IMR-90 (cell line): ENCODE results near the gene MPZL3. TPM values are rescaled to one million over a fixed set of nuclear protein-coding genes. Genes with fewer than 3 reads are reported as not detected.

Experiments
- ATAC-seq: fragments of 200-7000 bp; cut with Tn5 transposase; 2 replicates; pipeline ENCODE4 v1.9.1; 2020; ENCODE audit warnings: low read depth, mild to moderate bottlenecking, moderate library complexity
- BruUV-seq: library from RNA; stranded (reverse); fragments of 400-500 nt; replicated peaks from 2 replicates; lab custom pipeline; 2021; lab: Mats Ljungman, UMichigan
- CTCF ChIA-PET: fragments of 300-600 bp; formaldehyde crosslinking; extraction: SDS; loops from one replicate; lab custom pipeline; 2021; ENCODE audit warnings: antibody characterized with exemption; lab: Yijun Ruan, JAX
- POLR2A ChIA-PET: fragments of 300-600 bp; sonication (Branson Sonifier 250); formaldehyde crosslinking; loops from one replicate; lab custom pipeline; 2022; ENCODE audit warnings: antibody characterized with exemption; ENCODE audit not compliant: unreplicated experiment; lab: Charles Lee
- DNase-seq: peaks from one replicate; pipeline ENCODE4 v3.0.0; 2013
- H2AFZ ChIP-seq: replicated peaks from 2 replicates; pipeline ENCODE3; 2013; ENCODE audit warnings: low read length, mild to moderate bottlenecking; ENCODE audit not compliant: poor library complexity
- H2AK5ac ChIP-seq: 2 replicates; pipeline ENCODE4 v1.6.1; 2013; ENCODE audit warnings: low read depth, low read length, inconsistent platforms
- H2AK9ac ChIP-seq: replicated peaks from 2 replicates; pipeline ENCODE3; 2013; ENCODE audit warnings: mild to moderate bottlenecking, low read depth, low read length, moderate library complexity; ENCODE audit not compliant: poor library complexity
- H2BK120ac ChIP-seq: 2 replicates; pipeline ENCODE4 v1.6.1; 2013; ENCODE audit warnings: low read depth, low read length, inconsistent platforms
- H2BK15ac ChIP-seq: 3 replicates; pipeline ENCODE4 v1.6.1; 2013; ENCODE audit warnings: low read depth, low read length, inconsistent platforms
- H2BK20ac ChIP-seq: 2 replicates; pipeline ENCODE4 v1.6.1; 2013; ENCODE audit warnings: low read depth, mild to moderate bottlenecking, inconsistent platforms, low read length, moderate library complexity
- H2BK5ac ChIP-seq: 2 replicates; pipeline ENCODE4 v1.6.1; 2013; ENCODE audit warnings: mild to moderate bottlenecking, low read depth, low read length, inconsistent platforms; ENCODE audit not compliant: poor library complexity, severe bottlenecking
- H3K14ac ChIP-seq: replicated peaks from 2 replicates; pipeline ENCODE4 v1.6.1; 2013; ENCODE audit warnings: low read depth, low read length, inconsistent platforms
- H3K18ac ChIP-seq: 2 replicates; pipeline ENCODE4 v1.6.1; 2013; ENCODE audit warnings: low read depth, low read length, control low read depth
- H3K23ac ChIP-seq: 2 replicates; pipeline ENCODE4 v1.6.1; 2013; ENCODE audit warnings: low read depth, low read length, inconsistent platforms
- H3K27ac ChIP-seq: 2 replicates; pipeline ENCODE4 v1.5.1; 2013; ENCODE audit warnings: mild to moderate bottlenecking, control low read depth, low read length; ENCODE audit not compliant: insufficient read depth
- H3K27me3 ChIP-seq: 2 replicates; pipeline ENCODE4 v1.6.1; 2013; ENCODE audit warnings: low read length; ENCODE audit not compliant: control insufficient read depth, insufficient read depth
- H3K36me3 ChIP-seq: 2 replicates; pipeline ENCODE4 v1.6.1; 2013; ENCODE audit warnings: low read length, mixed read lengths; ENCODE audit not compliant: control insufficient read depth, insufficient read depth
- H3K4ac ChIP-seq: 2 replicates; pipeline ENCODE4 v1.6.1; 2013; ENCODE audit warnings: low read depth, low read length, inconsistent platforms
- H3K4me1 ChIP-seq: 2 replicates; pipeline ENCODE4 v1.6.1; 2013; ENCODE audit warnings: low read length, mixed read lengths; ENCODE audit not compliant: control insufficient read depth, insufficient read depth
- H3K4me2 ChIP-seq: 2 replicates; pipeline ENCODE4 v1.6.1; 2013; ENCODE audit warnings: low read depth, mild to moderate bottlenecking, control low read depth, low read length, moderate library complexity
- H3K4me3 ChIP-seq: 2 replicates; pipeline ENCODE4 v1.5.1; 2013; ENCODE audit warnings: low read depth, mild to moderate bottlenecking, control low read depth, low read length, moderate library complexity; ENCODE audit not compliant: insufficient read depth
- H3K56ac ChIP-seq: 2 replicates; pipeline ENCODE4 v1.6.1; 2013; ENCODE audit warnings: low read length, inconsistent platforms; ENCODE audit not compliant: insufficient read depth; ENCODE audit errors: extremely low read depth
- H3K79me1 ChIP-seq, 2 experiments: 2 replicates each; pipeline ENCODE4 v1.6.1; 2013; ENCODE audit warnings: low read length in 2 of 2, inconsistent platforms in 1 of 2, low read depth in 1 of 2
- H3K9ac ChIP-seq: 2 replicates; pipeline ENCODE4 v1.6.1; 2013; ENCODE audit warnings: low read depth, low read length, control low read depth
- H3K9me1 ChIP-seq: 2 replicates; pipeline ENCODE4 v1.6.1; 2013; ENCODE audit warnings: low read length, inconsistent platforms; ENCODE audit not compliant: insufficient read depth
- H3K9me3 ChIP-seq: 2 replicates; pipeline ENCODE4 v1.6.1; 2013; ENCODE audit warnings: low read length; ENCODE audit not compliant: control insufficient read depth, insufficient read depth
- H4K20me1 ChIP-seq: 2 replicates; pipeline ENCODE4 v1.6.1; 2013; ENCODE audit warnings: low read length, inconsistent platforms; ENCODE audit not compliant: insufficient read depth
- H4K5ac ChIP-seq: 2 replicates; pipeline ENCODE4 v1.6.1; 2013; ENCODE audit warnings: mild to moderate bottlenecking, low read depth, low read length, control low read depth
- H4K8ac ChIP-seq, 2 experiments: 2 replicates each; pipeline ENCODE4 v1.6.1; 2013; ENCODE audit warnings: low read depth in 2 of 2, low read length in 2 of 2, control low read depth in 1 of 2, inconsistent platforms in 1 of 2
- H4K91ac ChIP-seq: 2 replicates; pipeline ENCODE4 v1.6.1; 2013; ENCODE audit warnings: low read depth, low read length, inconsistent platforms; ENCODE audit not compliant: insufficient read depth
- BHLHE40 ChIP-seq: fragments of 150-350 bp; IDR thresholded peaks from 2 replicates; pipeline ENCODE4 v1.6.1; 2016; ENCODE audit warnings: mild to moderate bottlenecking, low read depth, low read length
- CEBPB ChIP-seq: IDR thresholded peaks from 2 replicates; pipeline ENCODE4 v1.6.1; 2012; ENCODE audit warnings: low read depth, low read length, improper control_type of control experiment
- CHD1 ChIP-seq: IDR thresholded peaks from 2 replicates; pipeline ENCODE4 v1.6.1; 2012; ENCODE audit warnings: low read depth, low read length, improper control_type of control experiment
- FOS ChIP-seq: fragments of 150-350 bp; IDR thresholded peaks from 2 replicates; pipeline ENCODE4 v1.6.1; 2016; ENCODE audit warnings: low read depth, low read length
- MAFK ChIP-seq: IDR thresholded peaks from 2 replicates; pipeline ENCODE4 v1.6.1; 2012; ENCODE audit warnings: low read depth, low read length, improper control_type of control experiment
- MAZ ChIP-seq: IDR thresholded peaks from 2 replicates; pipeline ENCODE4 v1.6.1; 2012; ENCODE audit warnings: low read depth, mild to moderate bottlenecking, low read length, improper control_type of control experiment, moderate library complexity, borderline replicate concordance
- MXI1 ChIP-seq: IDR thresholded peaks from 2 replicates; pipeline ENCODE4 v1.6.1; 2012; ENCODE audit warnings: low read depth, mild to moderate bottlenecking, low read length, moderate library complexity, borderline replicate concordance
- NFE2L2 ChIP-seq: fragments of 150-350 bp; IDR thresholded peaks from 2 replicates; pipeline ENCODE4 v1.6.1; 2016; ENCODE audit warnings: low read depth, mild to moderate bottlenecking, low read length
- POLR2A ChIP-seq: IDR thresholded peaks from 2 replicates; pipeline ENCODE4 v1.6.1; 2012; ENCODE audit warnings: mild to moderate bottlenecking, low read depth, low read length
- RAD21 ChIP-seq: IDR thresholded peaks from 2 replicates; pipeline ENCODE4 v1.6.1; 2012; ENCODE audit warnings: low read length, improper control_type of control experiment
- RCOR1 ChIP-seq: IDR thresholded peaks from 2 replicates; pipeline ENCODE4 v1.6.1; 2012; ENCODE audit warnings: mild to moderate bottlenecking, low read length, improper control_type of control experiment; ENCODE audit not compliant: insufficient replicate concordance
- RFX5 ChIP-seq: IDR thresholded peaks from 2 replicates; pipeline ENCODE4 v1.8.0; 2012; ENCODE audit warnings: low read depth, mild to moderate bottlenecking, low read length, moderate library complexity
- SMC3 ChIP-seq: fragments of 150-350 bp; IDR thresholded peaks from 2 replicates; pipeline ENCODE4 v1.6.1; 2016; ENCODE audit warnings: low read depth, mild to moderate bottlenecking, antibody characterized with exemption, low read length, moderate library complexity
- WGBS, 2 experiments: methylation state at CpG; one replicate each; pipeline versions ENCODE4 v1.1.5 to v1.1.7; 2013; ENCODE audit warnings: missing lambda C conversion rate in 2 of 2; ENCODE audit not compliant: insufficient read length in 1 of 2; ENCODE audit errors: extremely low coverage in 2 of 2; 5-methylcytosine and 5-hydroxymethylcytosine counted together
- dilution Hi-C: fragments of 300-500 bp; cut with HindIII; formaldehyde crosslinking; loops from one replicate; pipeline ENCODE4 v1.14.3; 2018; ENCODE audit warnings: low sequenced_read_pairs; ENCODE audit not compliant: unreplicated experiment
- in situ Hi-C: fragments of 300-500 bp; cut with MboI; formaldehyde crosslinking; loops from 3 replicates; pipeline ENCODE4 v1.14.3; 2019; ENCODE audit warnings: low sequenced_read_pairs, inconsistent platforms, mixed read lengths
- intact Hi-C: fragments of 100-400 bp; cut with micrococcal nuclease; formaldehyde crosslinking; loops from 2 replicates; pipeline ENCODE4 v1.10.0; 2022
- polyA plus RNA-seq, 3 experiments: library from polyadenylated mRNA; depleted of rRNA; stranded (reverse); fragments of >200 nt; gene quantifications; 2 replicates each; pipeline ENCODE4 v1.2.3, GENCODE V29; 2012; ENCODE audit warnings: low replicate concordance in 1 of 3
- total RNA-seq: library from RNA; depleted of rRNA; stranded (reverse); fragments of >200 nt; gene quantifications from 2 replicates; pipeline ENCODE4 v1.2.3, GENCODE V29; 2012
- TF ChIP-seq, protein P1 (sequence below): fragments of 150-350 bp; IDR thresholded peaks from 2 replicates; pipeline ENCODE4 v1.6.1; 2016; ENCODE audit warnings: low read depth, mild to moderate bottlenecking, low read length, moderate library complexity, borderline replicate concordance
- TF ChIP-seq, protein P2 (sequence below): conservative IDR thresholded peaks from 2 replicates; pipeline ENCODE4 v1.5.1; 2012; ENCODE audit warnings: mild to moderate bottlenecking, low read depth, low read length, improper control_type of control experiment
- TF ChIP-seq, protein P3 (sequence below): fragments of 150-350 bp; IDR thresholded peaks from 2 replicates; pipeline ENCODE4 v1.6.1; 2017; ENCODE audit warnings: mild to moderate bottlenecking, antibody characterized with exemption, low read length, low read depth

Gene MPZL3
- total and polyA plus RNA-seq, 2 of the 4 experiments (the other 2 are of a cell fraction), result 0.15 to 0.36 TPM

DNA sequence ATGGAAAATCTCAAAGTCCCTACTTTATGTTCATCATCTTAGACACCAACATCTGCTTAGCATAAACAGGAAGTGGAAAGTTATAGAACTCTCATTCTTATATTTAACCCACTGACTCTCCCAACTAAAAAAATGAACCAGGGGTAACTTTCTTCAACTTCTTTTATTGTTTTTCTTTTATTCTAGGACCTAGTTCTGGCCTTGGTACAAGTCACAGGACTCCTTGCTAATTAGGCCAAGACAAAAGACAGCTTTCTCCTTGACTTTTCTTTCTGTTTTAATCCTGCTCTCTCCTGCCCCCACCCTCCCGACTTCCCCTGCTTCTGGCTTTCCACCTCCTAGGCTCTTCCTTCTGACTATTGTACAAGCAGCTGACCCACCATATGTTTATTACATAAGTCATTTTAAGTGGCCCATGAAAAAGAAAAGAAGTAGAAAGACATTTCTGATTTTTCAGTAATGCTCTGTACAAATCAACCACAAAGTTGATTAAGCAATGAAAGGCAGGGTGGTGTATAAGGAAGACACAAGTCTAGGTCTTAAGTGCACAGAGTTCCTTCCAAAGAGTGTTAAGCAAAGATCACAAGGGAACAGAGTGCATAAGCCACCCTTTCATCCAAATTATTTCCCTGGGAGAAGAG is 45.7 kb downstream of the MPZL3 start:
- ChIA-PET POLR2A (no interaction called here), CTCF (no interaction called here)
- Histone ChIP-seq H3K4me1 (no peaks in the 10 kb centered on the region), H2BK5ac (no peak overlapping the region), H3K4ac (no peak overlapping the region), H2AK5ac (no peak overlapping the region), H2BK20ac (no peak overlapping the region), H3K36me3 (no peaks in the 10 kb centered on the region), H4K5ac (no peak overlapping the region), H4K91ac (no peak overlapping the region), H3K18ac (no peak overlapping the region), H3K9ac (no peak overlapping the region), H4K8ac (no peak overlapping the region), H3K56ac (no peak overlapping the region), H3K4me2 (no peak overlapping the region), H3K14ac (no peak overlapping the region), H2BK120ac (no peak overlapping the region), H3K23ac (no peak overlapping the region), H2BK15ac (no peak overlapping the region), H3K79me1 (no peaks in the 10 kb centered on the region), H2AFZ (no peak overlapping the region), H3K27me3 (peaks cover 16% of the 10 kb centered on the region), H3K4me3 (no peak overlapping the region), H3K9me3 (no peaks in the 10 kb centered on the region), H3K27ac (no peak overlapping the region), H4K20me1 (no peaks in the 10 kb centered on the region), H2AK9ac (no peak overlapping the region), H3K9me1 (no peaks in the 10 kb centered on the region)
- DNase-seq, result no peak
- TF ChIP-seq CEBPB (no peak), CHD1 (no peak), BHLHE40 (no peak), SMC3 (no peak), MAFK (no peak), RAD21 (no peak), MAZ (no peak), NFE2L2 (no peak), FOS (no peak), RCOR1 (no peak), RFX5 (no peak), MXI1 (no peak), POLR2A (no peak)
- TF ChIP-seq, protein P1, sequence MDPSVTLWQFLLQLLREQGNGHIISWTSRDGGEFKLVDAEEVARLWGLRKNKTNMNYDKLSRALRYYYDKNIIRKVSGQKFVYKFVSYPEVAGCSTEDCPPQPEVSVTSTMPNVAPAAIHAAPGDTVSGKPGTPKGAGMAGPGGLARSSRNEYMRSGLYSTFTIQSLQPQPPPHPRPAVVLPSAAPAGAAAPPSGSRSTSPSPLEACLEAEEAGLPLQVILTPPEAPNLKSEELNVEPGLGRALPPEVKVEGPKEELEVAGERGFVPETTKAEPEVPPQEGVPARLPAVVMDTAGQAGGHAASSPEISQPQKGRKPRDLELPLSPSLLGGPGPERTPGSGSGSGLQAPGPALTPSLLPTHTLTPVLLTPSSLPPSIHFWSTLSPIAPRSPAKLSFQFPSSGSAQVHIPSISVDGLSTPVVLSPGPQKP, result no peak
- TF ChIP-seq, protein P2, sequence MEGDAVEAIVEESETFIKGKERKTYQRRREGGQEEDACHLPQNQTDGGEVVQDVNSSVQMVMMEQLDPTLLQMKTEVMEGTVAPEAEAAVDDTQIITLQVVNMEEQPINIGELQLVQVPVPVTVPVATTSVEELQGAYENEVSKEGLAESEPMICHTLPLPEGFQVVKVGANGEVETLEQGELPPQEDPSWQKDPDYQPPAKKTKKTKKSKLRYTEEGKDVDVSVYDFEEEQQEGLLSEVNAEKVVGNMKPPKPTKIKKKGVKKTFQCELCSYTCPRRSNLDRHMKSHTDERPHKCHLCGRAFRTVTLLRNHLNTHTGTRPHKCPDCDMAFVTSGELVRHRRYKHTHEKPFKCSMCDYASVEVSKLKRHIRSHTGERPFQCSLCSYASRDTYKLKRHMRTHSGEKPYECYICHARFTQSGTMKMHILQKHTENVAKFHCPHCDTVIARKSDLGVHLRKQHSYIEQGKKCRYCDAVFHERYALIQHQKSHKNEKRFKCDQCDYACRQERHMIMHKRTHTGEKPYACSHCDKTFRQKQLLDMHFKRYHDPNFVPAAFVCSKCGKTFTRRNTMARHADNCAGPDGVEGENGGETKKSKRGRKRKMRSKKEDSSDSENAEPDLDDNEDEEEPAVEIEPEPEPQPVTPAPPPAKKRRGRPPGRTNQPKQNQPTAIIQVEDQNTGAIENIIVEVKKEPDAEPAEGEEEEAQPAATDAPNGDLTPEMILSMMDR, result no peak
- TF ChIP-seq, protein P3, sequence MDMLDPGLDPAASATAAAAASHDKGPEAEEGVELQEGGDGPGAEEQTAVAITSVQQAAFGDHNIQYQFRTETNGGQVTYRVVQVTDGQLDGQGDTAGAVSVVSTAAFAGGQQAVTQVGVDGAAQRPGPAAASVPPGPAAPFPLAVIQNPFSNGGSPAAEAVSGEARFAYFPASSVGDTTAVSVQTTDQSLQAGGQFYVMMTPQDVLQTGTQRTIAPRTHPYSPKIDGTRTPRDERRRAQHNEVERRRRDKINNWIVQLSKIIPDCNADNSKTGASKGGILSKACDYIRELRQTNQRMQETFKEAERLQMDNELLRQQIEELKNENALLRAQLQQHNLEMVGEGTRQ, result no peak
- ATAC-seq, result no peak
- intact Hi-C loops, result no loop called here
- no CpG with 5 or more reads among the region's 1 CpG for WGBS, 2 experiments
- in situ Hi-C loops, result no loop called here
- dilution Hi-C loops, result no loop called here
- BruUV-seq, result no TSS peak
